ENCODE data around the gene TEX19. TPM values are rescaled to one million over a fixed set of nuclear protein-coding genes. Genes with fewer than 3 reads are reported as not detected.

The TEX19 gene
- total and polyA plus RNA-seq, 12 donors: 0.26 TPM; not detected in 11

- WGBS, 4 donors: 35 to 52% (median 41%) methylated on average over 9 to 36 of the region's 36 CpGs
- intact Hi-C loops (cut with DNase I): loop anchor here in 1 of 2 donors (10.0 kb wide), 1 partner anchor 281 kb away; the partner anchor contains the start of genes DCXR and RAC3
- Histone ChIP-seq H3K27me3 (peaks cover 5% of the 10 kb centered on the region), H3K4me3 (no peak overlapping the region), H3K9me3 (replicated peaks in 1 of 3) (no peaks in the 10 kb centered on the region), H3K36me3 (replicated peaks in 1 of 2) (no peaks in the 10 kb centered on the region), H3K27ac (no peak overlapping the region), H3K4me1 (replicated peaks in 1 of 2) (no peaks in the 10 kb centered on the region)
- TF ChIP-seq POLR2A (IDR thresholded peaks at IDR 0.05): no peak
- TF ChIP-seq CTCF (IDR thresholded peaks at IDR 0.05): no peak
- no peak for DNase-seq
Observed at GRCh38 chr17:82315703-82316358, 43.2 kb upstream of the TEX19 start.

GRCh38 chr17:82316651-82317393, 42.2 kb upstream of the TEX19 start:
- H3K9me3 ChIP-seq (replicated peaks in 1 of 3): no peaks in the 10 kb centered on the region
- DNase-seq: no peak
- H3K27ac ChIP-seq: no peak overlapping the region
- intact Hi-C loops (cut with DNase I): loop anchor here in 1 of 2 donors (10.0 kb wide), 1 partner anchor 282 kb away; the partner anchor contains the start of genes DCXR and RAC3
- no peak for TF ChIP-seq POLR2A (IDR thresholded peaks at IDR 0.05)
- TF ChIP-seq CTCF (IDR thresholded peaks at IDR 0.05): no peak
- no peaks in the 10 kb centered on the region for H3K4me1 ChIP-seq (replicated peaks in 1 of 2)
- 78 to 100% (median 87%) methylated on average over 1 to 29 of the region's 29 CpGs for WGBS, 4 donors
- no peaks in the 10 kb centered on the region for H3K36me3 ChIP-seq (replicated peaks in 1 of 2)
- H3K4me3 ChIP-seq: no peak overlapping the region
- H3K27me3 ChIP-seq: peaks cover 5% of the 10 kb centered on the region

- Histone ChIP-seq H3K4me1 (replicated peaks in 1 of 2) (no peaks in the 10 kb centered on the region), H3K9me3 (replicated peaks in 1 of 3) (no peaks in the 10 kb centered on the region), H3K36me3 (replicated peaks in 1 of 2) (no peaks in the 10 kb centered on the region), H3K4me3 (no peak within 1 kb of the TSS), H3K27me3 (peaks cover 5% of the 10 kb centered on the region), H3K27ac (no peak within 1 kb of the TSS)
- TF ChIP-seq CTCF (IDR thresholded peaks at IDR 0.05) (no peak), POLR2A (IDR thresholded peaks at IDR 0.05) (no peak)
- WGBS, 4 donors: 52 to 96% (median 77%) methylated on average over 4 to 26 of the region's 26 CpGs
- DNase-seq: no peak
- intact Hi-C loops (cut with DNase I): loop anchor here in 1 of 2 donors (10.0 kb wide), 1 partner anchor 283 kb away; the partner anchor contains the start of genes DCXR and RAC3
Observed at GRCh38 chr17:82317394-82318168, 41.5 kb upstream of the TEX19 start, which contains the start of gene CD7. CD7 (minus strand) TSS chr17:82317608; CDS start chr17:82317495, 113 bp downstream.

- H3K27me3 ChIP-seq: peaks cover 5% of the 10 kb centered on the region
- intact Hi-C loops (cut with DNase I): loop anchor here in 1 of 2 donors (10.0 kb wide), 1 partner anchor 283 kb away; the partner anchor contains the start of genes DCXR and RAC3
Observed at GRCh38 chr17:82318169-82318498, 40.9 kb upstream of the TEX19 start.

More at GRCh38 chr17:82318169-82318498, 40.9 kb upstream of the TEX19 start:
- Histone ChIP-seq H3K4me1 (replicated peaks in 1 of 2) (no peaks in the 10 kb centered on the region), H3K36me3 (replicated peaks in 1 of 2) (no peaks in the 10 kb centered on the region), H3K27ac (no peak overlapping the region), H3K9me3 (replicated peaks in 1 of 3) (no peaks in the 10 kb centered on the region), H3K4me3 (no peak overlapping the region)
- 88 to 94% (median 93%) methylated on average over 20 of the region's 20 CpGs for WGBS, 4 donors
- TF ChIP-seq CTCF (IDR thresholded peaks at IDR 0.05): no peak
- no peak for TF ChIP-seq POLR2A (IDR thresholded peaks at IDR 0.05)
- no peak for DNase-seq
